GM18519 (cell line): Measurements from ENCODE around the gene ANGEL2.
"Not testable (repeated sequence)": the region's sequence is repeated elsewhere in the genome, so short reads cannot be mapped to it uniquely, and the experiment has no call there.

Experiments used
- ATAC-seq: cut with Tn5 transposase; IDR thresholded peaks from one replicate; pipeline ENCODE4 v1.9.1; 2021; ENCODE audit warnings: mild to moderate bottlenecking, moderate library complexity; ENCODE audit not compliant: unreplicated experiment, low FRiP score

ANGEL2 gene

DNA sequence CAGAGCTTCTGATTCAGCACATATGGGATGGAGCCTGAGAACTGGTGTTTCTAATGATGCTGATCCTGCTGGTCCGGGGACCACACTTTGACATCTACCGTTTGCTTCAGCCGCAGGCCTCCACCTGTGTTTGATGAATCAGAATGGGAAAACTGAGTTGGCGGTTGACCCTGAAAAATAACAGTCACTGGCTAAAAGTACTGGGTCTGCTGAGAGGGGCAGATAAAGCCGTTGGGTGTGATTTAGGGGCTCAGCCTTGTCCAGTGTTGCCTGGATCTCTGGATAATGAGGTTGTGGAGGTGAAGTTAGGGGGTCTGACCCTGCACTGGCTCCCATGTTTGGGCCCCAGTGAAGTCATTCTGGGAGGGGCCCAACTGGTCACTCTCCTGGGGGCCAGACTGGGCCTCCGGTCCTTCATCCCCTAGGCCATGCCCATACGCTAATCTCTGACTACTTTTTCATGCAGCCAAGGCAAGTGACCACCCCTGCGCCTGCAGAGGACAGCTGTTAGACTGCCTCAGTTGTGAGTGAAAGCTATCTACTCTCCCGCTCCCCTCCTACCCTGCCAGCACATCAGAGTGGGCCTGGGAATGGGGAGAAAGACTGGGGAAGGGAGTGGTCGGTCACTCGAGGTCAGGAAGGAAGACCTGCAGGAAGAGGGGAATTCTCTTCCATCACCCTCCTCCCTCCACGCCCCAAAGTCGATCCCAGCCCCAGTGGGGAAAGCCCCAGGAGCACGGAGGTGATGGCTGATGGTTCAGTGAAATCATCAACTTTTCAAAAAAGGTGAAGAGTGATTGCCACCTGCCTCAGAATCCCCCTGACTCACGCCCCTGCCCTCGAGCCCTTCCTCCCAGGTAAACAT lies 37.7 kb downstream of the ANGEL2 start:
- ATAC-seq = peak; percentile 34

- no peak for ATAC-seq
Measured at GRCh38 chr1:212976586-212976985, 39.1 kb downstream of the ANGEL2 start.

GRCh38 chr1:212975111-212975918 lies 40.4 kb downstream of the ANGEL2 start:
- ATAC-seq = no peak

DNA sequence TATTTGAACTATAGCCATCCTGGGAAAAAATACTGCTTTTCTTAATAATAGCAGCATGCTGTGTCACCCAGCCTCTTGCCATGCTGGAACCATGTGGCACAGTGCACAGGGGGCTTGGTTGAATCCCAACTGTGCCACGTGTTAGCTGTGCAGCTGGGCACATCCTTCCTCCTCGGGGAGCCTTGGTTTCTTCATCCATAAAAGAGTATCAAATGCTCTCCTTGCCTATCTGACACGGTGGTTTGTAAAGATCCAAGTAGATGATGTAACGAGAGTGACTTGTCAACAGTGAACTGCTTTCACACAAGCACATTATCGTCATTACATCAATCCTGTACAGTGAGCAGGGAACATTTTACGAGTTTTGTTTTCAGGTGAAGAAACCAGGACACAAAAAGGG lies 41.0 kb downstream of the ANGEL2 start:
- no peak for ATAC-seq

GRCh38 chr1:212973899-212974298 lies 41.8 kb downstream of the ANGEL2 start:
- ATAC-seq = no peak

- no peak for ATAC-seq
Measured at GRCh38 chr1:212973426-212973825, 42.2 kb downstream of the ANGEL2 start.

- no peak for ATAC-seq
Measured at GRCh38 chr1:212971312-212971711, 44.4 kb downstream of the ANGEL2 start.

GRCh38 chr1:212970085-212970484 lies 45.6 kb downstream of the ANGEL2 start:
- no peak for ATAC-seq

DNA sequence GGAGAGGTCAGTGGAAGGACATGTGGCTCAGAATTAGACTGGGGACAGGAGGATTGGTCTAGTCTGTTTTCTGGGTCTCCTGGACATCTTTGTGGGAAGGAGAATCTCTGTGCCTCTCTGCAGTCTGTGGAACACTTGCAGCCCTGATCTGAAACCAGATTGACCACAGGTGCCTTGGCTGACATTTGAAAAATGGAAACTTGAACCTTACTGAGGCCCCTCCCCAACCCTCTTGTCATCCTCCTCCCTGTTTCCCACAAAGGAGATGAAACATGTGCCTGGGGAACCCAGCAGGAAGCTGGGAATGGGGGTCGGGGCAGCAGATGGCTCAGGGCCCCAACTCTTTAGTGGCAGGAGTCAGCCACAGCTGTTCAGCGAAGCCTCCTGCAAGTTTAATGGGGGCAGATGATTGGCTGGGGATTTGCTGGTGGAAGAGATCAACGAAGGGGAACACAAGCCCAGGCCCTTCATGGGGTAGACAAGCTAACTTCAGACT lies 47.3 kb downstream of the ANGEL2 start:
- no peak for ATAC-seq

- ATAC-seq = peak; percentile 52
Measured at GRCh38 chr1:212967801-212968200, 47.9 kb downstream of the ANGEL2 start.

GRCh38 chr1:212966616-212967015 lies 49.1 kb downstream of the ANGEL2 start:
- ATAC-seq = no peak

DNA sequence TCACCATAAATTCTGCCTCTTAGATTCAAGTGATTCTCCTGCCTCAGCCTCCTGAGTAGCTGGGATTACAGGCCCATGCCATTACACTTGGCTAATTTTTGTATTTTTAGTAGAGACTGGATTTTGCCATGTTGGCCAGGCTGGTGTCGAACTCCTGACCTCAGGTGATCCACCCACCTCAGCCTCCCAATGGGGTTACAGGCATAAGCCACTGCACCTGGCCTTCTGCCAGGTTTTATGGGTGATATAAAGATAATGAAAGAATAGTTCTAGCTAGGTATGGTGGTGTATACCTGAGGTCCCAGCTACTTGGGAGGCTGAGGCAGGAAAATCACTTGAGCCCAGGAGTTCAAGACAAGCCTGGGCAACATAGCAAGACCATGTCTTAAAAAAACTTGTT lies 50.7 kb downstream of the ANGEL2 start:
- ATAC-seq = not testable (repeated sequence)

GRCh38 chr1:212964102-212964501 lies 51.6 kb downstream of the ANGEL2 start:
- ATAC-seq = no peak

DNA sequence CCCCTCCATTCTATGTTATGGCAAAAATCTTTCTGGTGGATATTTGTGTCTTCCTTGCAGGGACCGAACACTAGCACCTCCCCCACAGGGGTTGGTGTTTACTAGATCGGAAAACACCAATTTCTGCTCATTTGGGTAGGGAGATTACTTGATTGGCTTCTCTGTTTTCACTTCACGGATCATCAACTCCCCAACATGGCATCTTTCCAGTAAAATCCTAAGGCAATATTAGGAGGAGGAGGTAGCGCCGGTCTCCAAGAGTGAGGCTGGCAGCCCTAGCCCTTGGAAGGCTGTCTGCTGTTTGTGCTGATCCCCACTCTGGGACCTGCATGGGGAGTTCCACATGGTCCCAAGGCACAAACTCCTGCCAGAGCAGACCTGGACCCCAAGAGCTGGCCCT lies 53.2 kb downstream of the ANGEL2 start:
- no peak for ATAC-seq

DNA sequence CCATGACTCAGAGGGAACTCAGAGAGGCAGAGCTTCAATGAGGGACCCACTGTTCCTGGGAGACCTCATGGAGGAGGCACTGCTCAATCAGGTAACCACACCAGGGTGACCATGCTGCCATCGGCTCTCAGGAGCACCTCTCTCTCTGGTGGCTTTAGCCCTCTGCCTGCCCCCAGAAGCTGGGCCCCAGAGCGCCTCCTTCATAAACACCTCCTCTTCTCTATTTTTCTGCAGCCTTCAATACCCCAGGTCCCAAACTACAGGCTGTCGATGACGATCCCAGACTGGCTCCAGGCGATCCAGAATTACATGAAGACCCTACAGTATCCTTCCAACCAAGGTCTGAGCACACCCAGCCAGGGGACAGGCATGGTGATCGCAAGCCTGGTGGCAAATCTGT lies 54.7 kb downstream of the ANGEL2 start:
- ATAC-seq = no peak

- ATAC-seq = peak; percentile 83
Measured at GRCh38 chr1:212959266-212960220, 56.1 kb downstream of the ANGEL2 start.

DNA sequence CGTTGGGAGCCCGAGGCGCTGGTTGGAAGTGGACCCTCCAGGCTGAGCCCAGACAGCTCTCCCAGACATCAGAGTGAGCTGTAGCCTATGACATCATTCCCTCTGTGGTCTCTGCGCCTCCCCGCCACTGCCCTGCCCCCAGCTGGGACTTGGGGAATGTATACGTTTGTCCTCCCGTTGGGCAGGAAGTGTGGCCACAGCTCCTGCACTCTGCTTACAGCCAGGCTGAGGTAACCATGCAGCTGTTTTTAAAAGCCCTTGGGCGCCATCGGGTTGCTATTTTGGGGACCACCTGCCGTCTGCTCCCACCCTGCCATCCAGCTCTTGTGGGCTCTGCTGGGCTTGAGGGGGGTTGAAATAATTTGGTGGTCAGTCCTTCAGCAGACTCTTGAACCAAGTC lies 57.5 kb downstream of the ANGEL2 start:
- no peak for ATAC-seq

- ATAC-seq = no peak
Measured at GRCh38 chr1:212957546-212957945, 58.1 kb downstream of the ANGEL2 start.

DNA sequence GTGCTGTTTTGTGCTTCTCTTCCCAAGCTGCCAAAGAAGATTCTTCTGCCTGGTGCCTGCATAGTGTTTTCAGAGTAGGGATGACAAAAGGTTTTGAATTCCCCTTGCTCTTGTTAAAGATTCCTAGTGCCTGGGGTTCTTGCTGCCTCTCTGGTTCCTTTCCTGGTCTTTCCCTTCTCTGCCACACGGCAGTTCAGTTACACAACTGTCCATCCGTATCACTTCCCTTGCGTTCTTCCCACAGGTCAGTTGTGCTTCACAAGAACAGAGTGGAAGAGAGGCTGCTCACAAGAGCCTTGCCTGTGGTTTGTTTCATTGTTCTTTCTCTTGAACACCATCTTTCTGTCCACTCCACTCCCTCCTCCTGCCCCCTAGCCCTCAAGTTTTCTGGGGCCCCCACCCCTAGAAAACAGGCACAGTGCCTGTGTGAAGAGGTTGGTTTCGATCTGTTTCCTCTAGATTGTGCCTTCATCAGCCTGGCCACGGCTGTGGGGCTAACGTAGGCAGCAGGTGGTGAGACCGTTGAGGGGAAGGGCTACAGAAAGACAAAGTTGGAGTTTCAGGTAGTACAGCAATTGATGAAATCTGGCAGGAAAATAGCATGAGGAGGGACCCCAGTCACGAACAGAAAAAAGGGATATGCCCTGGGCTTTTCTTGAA lies 59.6 kb downstream of the ANGEL2 start:
- ATAC-seq = no peak

DNA sequence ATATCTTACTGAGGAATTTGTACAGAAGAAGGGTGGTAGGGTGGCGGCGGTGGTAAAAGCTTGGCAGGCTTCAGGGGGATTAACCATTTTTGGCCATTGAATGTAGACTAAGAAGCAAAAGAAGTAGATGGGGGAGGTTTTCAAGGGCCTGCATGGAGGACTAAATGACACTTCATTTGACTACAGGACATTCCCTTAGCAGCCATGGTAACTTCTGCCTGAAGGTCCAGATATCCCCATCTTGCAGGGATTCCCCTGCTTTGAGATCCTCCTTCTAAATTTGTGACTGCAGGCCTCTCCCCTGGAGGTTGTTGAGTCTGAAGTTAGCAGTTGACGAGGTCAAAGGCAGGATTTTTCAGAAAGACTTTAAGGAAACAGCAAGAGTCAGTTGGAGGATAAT lies 60.6 kb downstream of the ANGEL2 start:
- no peak for ATAC-seq
